ENCODE data around the gene SH2D4B.

Gene SH2D4B

GRCh38 chr10:80537736-80538480 is at the start of gene SH2D4B:
TSS of gene SH2D4B (plus strand) at chr10:80537902. CDS start at chr10:80538332, 430 bp downstream.
- no peak for DNase-seq

- DNase-seq, result no peak
These were observed 49.1 kb upstream of the SH2D4B start for GRCh38 chr10:80488539-80489066.

GRCh38 chr10:80489371-80490112 is 48.2 kb upstream of the SH2D4B start:
- DNase-seq, result no peak

- DNase-seq, result no peak
These were observed 46.2 kb upstream of the SH2D4B start for GRCh38 chr10:80491251-80492102.

- DNase-seq, result no peak
These were observed 44.7 kb upstream of the SH2D4B start for GRCh38 chr10:80492848-80493521.

- DNase-seq, result peak; percentile 76
These were observed 44.1 kb upstream of the SH2D4B start for GRCh38 chr10:80493522-80494051.

GRCh38 chr10:80496555-80497172 is 41.0 kb upstream of the SH2D4B start:
- DNase-seq, result no peak

GRCh38 chr10:80497187-80498077 is 40.3 kb upstream of the SH2D4B start:
- DNase-seq, result peak; percentile 62

- DNase-seq, result no peak
These were observed 39.4 kb upstream of the SH2D4B start for GRCh38 chr10:80498078-80498832.

- DNase-seq, result peak; percentile 96
These were observed 38.6 kb upstream of the SH2D4B start for GRCh38 chr10:80498833-80499741.

- DNase-seq, result peak; percentile 28
These were observed 36.9 kb upstream of the SH2D4B start for GRCh38 chr10:80500572-80501380.

GRCh38 chr10:80501381-80501912 is 36.3 kb upstream of the SH2D4B start:
- no peak for DNase-seq

- DNase-seq, result peak; percentile 21
These were observed 35.7 kb upstream of the SH2D4B start for GRCh38 chr10:80501913-80502521.

GRCh38 chr10:80502621-80503583 is 34.8 kb upstream of the SH2D4B start:
- no peak for DNase-seq

GRCh38 chr10:80503584-80504157 is 34.0 kb upstream of the SH2D4B start:
- DNase-seq, result no peak

Measured in fibroblast of skin of right biceps (primary cell).